ENCODE measurements around the gene SLC44A3. TPM values are rescaled to one million over a fixed set of nuclear protein-coding genes. Genes with fewer than 3 reads are reported as not detected.

The SLC44A3 gene
- total RNA-seq, 4 donors from 2014 or later, result 20.6 to 60.5 (median 41.8) TPM

DNA sequence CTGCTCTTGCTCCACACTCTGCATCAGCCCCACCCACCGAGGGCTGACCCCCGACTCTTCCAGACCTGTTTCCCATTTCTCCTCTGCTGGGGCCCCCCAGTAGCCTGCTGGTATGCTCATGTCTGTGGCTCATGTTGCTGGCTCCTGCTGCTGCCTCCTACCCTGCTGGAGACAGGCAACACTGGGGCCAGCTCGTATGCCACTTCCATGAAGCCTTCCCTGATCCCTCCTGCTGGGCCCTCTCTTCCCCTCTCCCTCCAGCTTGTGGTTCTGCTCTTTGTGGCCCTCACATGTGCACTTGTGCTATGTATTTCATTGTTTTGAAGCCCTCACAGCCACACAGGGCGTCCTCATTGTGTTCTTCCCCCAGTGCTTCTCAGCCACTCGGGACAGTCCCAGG lies 66.2 kb downstream of the SLC44A3 start:
- no peak for TF ChIP-seq EP300 (IDR thresholded peaks at IDR 0.05; ENCODE audit: low read depth)
- no peak for TF ChIP-seq POLR2AphosphoS5 (IDR thresholded peaks at IDR 0.05)
- TF ChIP-seq, protein P1, sequence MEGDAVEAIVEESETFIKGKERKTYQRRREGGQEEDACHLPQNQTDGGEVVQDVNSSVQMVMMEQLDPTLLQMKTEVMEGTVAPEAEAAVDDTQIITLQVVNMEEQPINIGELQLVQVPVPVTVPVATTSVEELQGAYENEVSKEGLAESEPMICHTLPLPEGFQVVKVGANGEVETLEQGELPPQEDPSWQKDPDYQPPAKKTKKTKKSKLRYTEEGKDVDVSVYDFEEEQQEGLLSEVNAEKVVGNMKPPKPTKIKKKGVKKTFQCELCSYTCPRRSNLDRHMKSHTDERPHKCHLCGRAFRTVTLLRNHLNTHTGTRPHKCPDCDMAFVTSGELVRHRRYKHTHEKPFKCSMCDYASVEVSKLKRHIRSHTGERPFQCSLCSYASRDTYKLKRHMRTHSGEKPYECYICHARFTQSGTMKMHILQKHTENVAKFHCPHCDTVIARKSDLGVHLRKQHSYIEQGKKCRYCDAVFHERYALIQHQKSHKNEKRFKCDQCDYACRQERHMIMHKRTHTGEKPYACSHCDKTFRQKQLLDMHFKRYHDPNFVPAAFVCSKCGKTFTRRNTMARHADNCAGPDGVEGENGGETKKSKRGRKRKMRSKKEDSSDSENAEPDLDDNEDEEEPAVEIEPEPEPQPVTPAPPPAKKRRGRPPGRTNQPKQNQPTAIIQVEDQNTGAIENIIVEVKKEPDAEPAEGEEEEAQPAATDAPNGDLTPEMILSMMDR (IDR thresholded peaks at IDR 0.05), result no peak
- TF ChIP-seq POLR2A (IDR thresholded peaks at IDR 0.05), result no peak
- in situ Hi-C loops (cut with MboI; ENCODE audit: low pct_ligation_motif_present in 1 of 4, low pct_unique_long_range_greater_than_20kb in 1 of 4, low sequenced_read_pairs in 3 of 4), result no loop called here
- 90 to 92% methylated on average over 4 to 5 of the region's 5 CpGs for WGBS, 2 donors (ENCODE audit: low coverage in 1 of 2)

DNA sequence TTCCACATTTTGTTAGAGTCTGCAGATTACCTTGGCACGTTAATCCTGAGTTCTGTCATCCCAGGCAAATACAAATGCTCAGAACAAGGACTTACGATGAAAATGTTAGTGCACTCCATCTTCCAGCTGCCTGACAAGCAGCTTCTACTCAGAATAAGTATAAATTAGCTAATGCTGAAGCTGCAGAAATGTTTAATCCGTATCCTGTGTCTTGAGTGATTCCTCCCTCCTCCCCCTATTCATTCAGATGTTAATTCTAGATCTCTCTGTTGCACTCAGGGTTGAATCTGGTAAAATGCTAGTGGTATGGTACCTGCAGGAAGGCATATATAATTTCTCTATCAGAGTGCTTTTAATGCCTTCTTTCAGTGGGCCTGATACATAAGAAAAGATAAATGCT lies 66.9 kb downstream of the SLC44A3 start:
- Histone ChIP-seq H3K4me1 (peaks cover 0 to 8% (median 4%) of the 10 kb centered on the region in 4 donors), H3K27me3 (no peaks in the 10 kb centered on the region), H3K36me3 (peaks cover 0 to 15% (median 0%) of the 10 kb centered on the region in 4 donors), H3K9me3 (no peaks in the 10 kb centered on the region), H3K4me3 (no peak overlapping the region), H3K27ac (no peak overlapping the region)
- no peak for TF ChIP-seq POLR2AphosphoS5 (IDR thresholded peaks at IDR 0.05)
- TF ChIP-seq EP300 (IDR thresholded peaks at IDR 0.05; ENCODE audit: low read depth), result no peak
- TF ChIP-seq, protein P1 (IDR thresholded peaks at IDR 0.05), result no peak
- TF ChIP-seq POLR2A (IDR thresholded peaks at IDR 0.05), result no peak
- in situ Hi-C loops (cut with MboI; ENCODE audit: low pct_ligation_motif_present in 1 of 4, low pct_unique_long_range_greater_than_20kb in 1 of 4, low sequenced_read_pairs in 3 of 4), result no loop called here
- intact Hi-C loops (cut with DNase I; ENCODE audit: low total_unique reads), result no loop called here
- DNase-seq, result no peak
- WGBS, 2 donors (ENCODE audit: low coverage in 1 of 2), result 67 to 71% methylated on average over 2 to 3 of the region's 3 CpGs

More for the DNA sequence above, 66.2 kb downstream of the SLC44A3 start:
- intact Hi-C loops (cut with DNase I; ENCODE audit: low total_unique reads), result no loop called here
- Histone ChIP-seq H3K36me3 (peaks cover 0 to 8% (median 0%) of the 10 kb centered on the region in 4 donors), H3K27ac (no peak overlapping the region), H3K9me3 (no peaks in the 10 kb centered on the region), H3K27me3 (no peaks in the 10 kb centered on the region), H3K4me3 (no peak overlapping the region), H3K4me1 (peaks cover 0 to 8% (median 4%) of the 10 kb centered on the region in 4 donors)
- no peak for DNase-seq

DNA sequence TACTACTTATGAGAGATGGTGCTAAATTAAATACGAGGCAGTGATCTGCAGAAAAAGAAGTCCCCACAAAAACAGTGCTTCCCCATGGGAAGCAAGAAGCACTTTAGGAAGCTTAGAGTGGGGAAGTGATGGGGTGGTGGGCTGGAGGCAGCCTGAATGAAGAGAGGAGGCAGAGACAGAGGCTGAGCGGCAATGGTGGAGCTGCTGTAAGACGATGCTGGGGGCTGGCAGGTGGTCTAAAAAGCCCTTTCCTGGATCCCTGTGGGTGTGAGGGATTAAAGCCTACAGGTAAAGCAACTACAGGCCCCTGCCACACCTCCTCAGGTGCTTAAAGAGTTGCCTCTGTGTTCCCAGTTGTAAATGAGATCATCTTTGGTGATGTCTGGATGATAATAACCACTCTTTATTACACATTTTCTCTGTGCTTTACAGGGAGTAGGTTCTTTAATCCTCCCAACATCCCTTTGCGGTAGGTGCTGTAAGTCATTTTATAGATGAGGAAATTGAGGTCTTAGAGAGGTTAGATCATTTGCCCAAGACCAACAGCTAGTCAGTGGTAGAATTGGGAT lies 67.5 kb downstream of the SLC44A3 start:
- Histone ChIP-seq H3K9me3 (no peaks in the 10 kb centered on the region), H3K27ac (no peak overlapping the region), H3K4me3 (no peak overlapping the region), H3K36me3 (peaks cover 0 to 15% (median 0%) of the 10 kb centered on the region in 4 donors), H3K27me3 (no peaks in the 10 kb centered on the region), H3K4me1 (peaks cover 0 to 8% (median 4%) of the 10 kb centered on the region in 4 donors)
- TF ChIP-seq POLR2A (IDR thresholded peaks at IDR 0.05) (no peak), EP300 (IDR thresholded peaks at IDR 0.05; ENCODE audit: low read depth) (no peak)
- TF ChIP-seq, protein P1 (IDR thresholded peaks at IDR 0.05), result no peak
- intact Hi-C loops (cut with DNase I; ENCODE audit: low total_unique reads), result no loop called here
- in situ Hi-C loops (cut with MboI; ENCODE audit: low pct_ligation_motif_present in 1 of 4, low pct_unique_long_range_greater_than_20kb in 1 of 4, low sequenced_read_pairs in 3 of 4), result no loop called here
- 47 to 61% methylated on average over 2 to 4 of the region's 4 CpGs for WGBS, 2 donors (ENCODE audit: low coverage in 1 of 2)
- no peak for DNase-seq

DNA sequence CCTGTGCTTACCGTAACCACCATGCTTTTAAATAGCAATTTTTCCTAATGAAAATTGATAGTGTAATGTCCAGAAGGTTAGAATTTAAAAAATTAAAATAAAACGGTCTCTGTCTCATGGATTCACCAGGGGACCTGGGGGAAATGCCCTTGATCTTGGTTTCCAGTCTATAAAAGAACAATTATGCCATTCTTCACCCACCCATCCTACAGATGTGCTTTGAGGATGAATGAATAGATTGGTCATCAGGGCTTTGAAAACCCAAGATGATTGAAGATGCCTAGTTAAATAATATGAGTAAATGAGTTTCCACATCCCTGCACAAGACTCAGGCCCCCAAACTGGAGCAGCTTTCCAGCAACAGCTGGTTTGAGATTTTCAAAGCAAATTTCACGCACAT lies 68.0 kb downstream of the SLC44A3 start:
- WGBS, 2 donors (ENCODE audit: low coverage in 1 of 2), result 65 to 73% methylated on average over 3 of the region's 3 CpGs
- peaks cover 0 to 15% (median 0%) of the 10 kb centered on the region in 4 donors for H3K36me3 ChIP-seq
- TF ChIP-seq, protein P1 (IDR thresholded peaks at IDR 0.05), result no peak
- TF ChIP-seq POLR2AphosphoS5 (IDR thresholded peaks at IDR 0.05) (no peak), POLR2A (IDR thresholded peaks at IDR 0.05) (no peak)
- DNase-seq, result no peak
- intact Hi-C loops (cut with DNase I; ENCODE audit: low total_unique reads), result no loop called here
- in situ Hi-C loops (cut with MboI; ENCODE audit: low pct_ligation_motif_present in 1 of 4, low pct_unique_long_range_greater_than_20kb in 1 of 4, low sequenced_read_pairs in 3 of 4), result no loop called here
- peaks cover 0 to 10% (median 4%) of the 10 kb centered on the region in 4 donors for H3K4me1 ChIP-seq
- H3K27me3 ChIP-seq, result no peaks in the 10 kb centered on the region
- no peak overlapping the region for H3K4me3 ChIP-seq
- H3K9me3 ChIP-seq, result no peaks in the 10 kb centered on the region
- H3K27ac ChIP-seq, result no peak overlapping the region

Measured in transverse colon (tissue), 4 donors.